WI38 (cell line): ENCODE results near the gene RNFT2.

Source experiments
- H3K4me3 ChIP-seq: 2 replicates; pipeline ENCODE4 v1.5.1; 2011; ENCODE audit warnings: low read depth, mild to moderate bottlenecking, control low read depth, low read length
- CTCF ChIP-seq: IDR thresholded peaks from 2 replicates; pipeline ENCODE4 v1.5.1; 2012; ENCODE audit warnings: low read depth, mild to moderate bottlenecking, control low read depth, low read length

RNFT2 gene

DNA sequence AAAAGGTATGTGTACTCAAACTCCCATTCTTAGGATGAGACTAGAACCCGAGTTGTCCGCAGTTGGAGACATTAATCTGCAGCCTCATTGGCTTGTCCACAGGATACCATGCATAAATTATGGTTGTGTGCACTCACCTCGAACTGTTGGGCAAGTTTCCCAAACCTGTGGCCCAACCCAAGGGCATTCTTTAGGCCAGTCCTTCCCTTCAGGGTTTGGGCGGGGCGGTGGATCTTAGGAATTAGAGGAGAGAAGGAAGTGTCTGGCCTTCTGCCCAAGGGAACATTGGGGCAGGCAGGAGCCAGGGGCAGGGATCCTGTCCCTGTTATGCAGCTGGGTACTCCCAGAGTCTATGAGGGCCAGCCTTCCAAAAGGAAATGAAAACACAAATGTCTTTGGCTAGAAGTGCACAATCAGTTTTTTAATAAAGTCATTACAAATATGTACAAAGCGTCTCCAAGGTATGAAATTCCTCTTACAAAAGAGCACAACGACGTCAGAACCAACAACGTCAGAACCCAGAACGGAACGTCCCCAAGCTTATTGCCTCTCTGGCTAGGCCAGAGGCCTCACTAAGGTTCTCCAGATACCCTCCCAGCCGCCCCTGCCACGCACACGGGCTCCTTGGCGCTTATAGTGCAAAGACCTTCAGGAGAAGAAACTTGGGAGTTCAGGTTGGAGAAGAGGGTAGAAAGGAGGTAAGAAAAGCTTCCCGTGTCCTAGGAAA is 117.8 kb downstream of the RNFT2 start:
- H3K4me3 ChIP-seq, result no peak overlapping the region
- no peak for TF ChIP-seq CTCF

GRCh38 chr12:116856729-116857128 is 118.6 kb downstream of the RNFT2 start:
- H3K4me3 ChIP-seq, result no peak overlapping the region
- TF ChIP-seq CTCF, result no peak

DNA sequence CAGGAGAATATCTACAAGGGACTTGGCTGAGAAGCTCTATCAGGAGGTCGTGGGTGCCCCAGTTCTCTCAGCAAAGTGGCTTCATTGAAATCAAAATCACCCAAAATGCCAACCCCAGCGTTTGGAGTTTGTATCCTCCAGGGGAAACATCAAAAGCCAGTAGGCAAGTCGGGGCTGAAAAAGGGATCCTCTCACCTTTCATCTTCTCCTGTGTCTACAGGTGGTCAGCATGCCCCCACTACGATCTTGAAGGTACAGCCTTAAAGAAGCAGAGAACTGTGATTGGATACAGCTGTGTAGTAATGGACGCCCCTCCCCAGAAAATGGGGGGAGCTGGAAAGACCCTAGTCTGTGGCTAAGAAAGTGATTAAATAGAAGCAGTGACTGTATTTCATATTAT is 121.0 kb downstream of the RNFT2 start:
- TF ChIP-seq CTCF, result no peak
- no peak overlapping the region for H3K4me3 ChIP-seq

DNA sequence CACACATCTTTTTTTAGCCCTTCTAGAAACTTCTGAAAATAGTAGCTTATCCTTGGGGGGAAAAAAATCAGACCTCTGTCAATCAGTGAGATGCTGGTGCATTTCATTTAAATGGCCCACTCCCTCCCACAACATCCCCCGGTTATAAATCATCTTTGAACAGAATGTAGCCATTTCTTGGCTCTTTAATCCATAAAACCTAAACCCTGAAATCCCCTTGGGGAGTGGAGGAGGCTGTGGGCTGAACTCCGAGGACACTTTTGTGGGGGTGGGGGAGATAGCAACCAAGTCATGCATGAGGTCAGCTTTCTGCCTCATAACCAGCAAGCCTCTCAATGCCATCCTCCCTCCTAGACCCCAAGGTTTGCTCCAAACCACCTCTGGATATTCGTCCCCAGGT is 122.1 kb downstream of the RNFT2 start:
- TF ChIP-seq CTCF, result no peak
- H3K4me3 ChIP-seq, result no peak overlapping the region

- TF ChIP-seq CTCF, result no peak
- H3K4me3 ChIP-seq, result no peak overlapping the region
Measured at GRCh38 chr12:116861320-116861719, 123.2 kb downstream of the RNFT2 start.

GRCh38 chr12:116862167-116862566 is 124.1 kb downstream of the RNFT2 start:
- no peak for TF ChIP-seq CTCF

GRCh38 chr12:116863275-116863767 is 125.2 kb downstream of the RNFT2 start:
- H3K4me3 ChIP-seq, result no peak overlapping the region

More at GRCh38 chr12:116862167-116862566, 124.1 kb downstream of the RNFT2 start:
- no peak overlapping the region for H3K4me3 ChIP-seq

More at GRCh38 chr12:116863275-116863767, 125.2 kb downstream of the RNFT2 start:
- peak; percentile 73 for TF ChIP-seq CTCF
